Stimulated activated CD4-positive, alpha-beta T cell treated with anti-CD3 and anti-CD28 coated beads, Interleukin-1b, Interleukin-23, amount 100 ng/mL, for 1 hour (primary cell): ENCODE measurements around the gene KRT17.

ENCODE experiments used
- DNase-seq, 2 donors: peaks; one replicate each; pipeline ENCODE4 v3.0.0-alpha.2; 2020; ENCODE audit warnings: low read depth in 2 of 2

KRT17 gene

GRCh38 chr17:41624208-41625101, at the start of gene KRT17:
Gene KRT17 (minus strand): TSS chr17:41624575. CDS start chr17:41624509, 66 bp downstream.
- DNase-seq: no peak

GRCh38 chr17:41672153-41672552, 47.8 kb upstream of the KRT17 start:
- DNase-seq: no peak

- no peak for DNase-seq
Measured at GRCh38 chr17:41667280-41668041, 43.1 kb upstream of the KRT17 start.

GRCh38 chr17:41666708-41667279, 42.4 kb upstream of the KRT17 start:
- peak; percentile 72 to 81 for DNase-seq

- peak; percentile 37 to 41 for DNase-seq
Measured at GRCh38 chr17:41666237-41666641, 41.9 kb upstream of the KRT17 start.

- DNase-seq: peak; percentile 76 to 82
Measured at GRCh38 chr17:41665566-41666236, 41.3 kb upstream of the KRT17 start.

GRCh38 chr17:41664587-41665565, 40.5 kb upstream of the KRT17 start:
- no peak for DNase-seq

GRCh38 chr17:41664172-41664457, 39.7 kb upstream of the KRT17 start:
- no peak for DNase-seq

GRCh38 chr17:41663451-41664171, 39.2 kb upstream of the KRT17 start:
- no peak for DNase-seq

- no peak for DNase-seq
Measured at GRCh38 chr17:41660221-41660711, 35.9 kb upstream of the KRT17 start.

- DNase-seq: no peak
Measured at GRCh38 chr17:41659427-41660212, 35.2 kb upstream of the KRT17 start.

GRCh38 chr17:41658846-41659245, 34.5 kb upstream of the KRT17 start:
- no peak for DNase-seq

GRCh38 chr17:41657936-41658335, 33.6 kb upstream of the KRT17 start:
- no peak for DNase-seq

GRCh38 chr17:41657176-41657754, 32.9 kb upstream of the KRT17 start:
- no peak for DNase-seq

- no peak for DNase-seq
Measured at GRCh38 chr17:41656249-41657023, 32.1 kb upstream of the KRT17 start.

GRCh38 chr17:41655611-41656111, 31.3 kb upstream of the KRT17 start:
- DNase-seq: no peak

GRCh38 chr17:41654678-41655607, 30.6 kb upstream of the KRT17 start:
- no peak for DNase-seq
